ENCODE measurements around the gene NKX6-2. TPM values are rescaled to one million over a fixed set of nuclear protein-coding genes. Genes with fewer than 3 reads are reported as not detected.
A peak's percentile ranks its signal among the peaks of the same experiment; 100 is the strongest.

The NKX6-2 gene
- total RNA-seq, 1 donor from 2014 or later, result not detected

DNA sequence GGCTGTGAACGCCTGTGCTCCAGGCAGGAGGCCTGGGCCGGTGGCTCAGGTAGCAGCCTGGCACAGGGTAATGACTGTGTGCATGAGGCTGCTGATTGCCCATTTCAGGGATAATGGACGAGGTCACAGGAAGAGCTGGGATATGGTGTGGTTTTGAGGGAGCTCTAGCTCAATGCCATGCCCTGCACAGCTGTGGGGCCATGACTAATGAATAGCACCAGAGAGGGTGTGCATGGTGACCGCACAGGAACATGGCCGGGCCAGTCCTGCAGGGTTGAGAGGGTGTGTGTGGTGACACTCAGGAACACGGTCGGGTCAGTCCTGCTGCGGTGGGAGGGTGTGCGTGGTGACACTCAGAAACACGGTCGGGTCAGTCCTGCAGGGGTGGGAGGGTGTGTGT, 21.8 kb downstream of the NKX6-2 start:
- Mint-ChIP-seq H3K4me3 (ENCODE audit: unreplicated experiment) (no peak overlapping the region), H3K36me3 (ENCODE audit: low read depth, unreplicated experiment) (peaks cover 20% of the 10 kb centered on the region), H3K27me3 (ENCODE audit: low read depth, unreplicated experiment) (peaks cover 2% of the 10 kb centered on the region), H3K4me1 (ENCODE audit: low read depth, unreplicated experiment) (peaks cover 15% of the 10 kb centered on the region), H3K9me3 (ENCODE audit: unreplicated experiment) (peaks cover 7% of the 10 kb centered on the region), H3K27ac (ENCODE audit: unreplicated experiment) (peak overlapping the region; percentile 27)
- Histone ChIP-seq H3K4me2 (ENCODE audit: low read length) (no peak overlapping the region), H3K27me3 (ENCODE audit: insufficient read depth, low read length) (no peaks in the 10 kb centered on the region), H3K9me3 (ENCODE audit: insufficient read depth, low read depth, low read length) (no peaks in the 10 kb centered on the region), H3K4me3 (ENCODE audit: insufficient read depth, low read depth, low read length) (no peak overlapping the region), H3K36me3 (ENCODE audit: insufficient read depth, low read length) (no peaks in the 10 kb centered on the region), H3K4me1 (ENCODE audit: insufficient read depth, low read length) (no peaks in the 10 kb centered on the region), H2AFZ (ENCODE audit: low read depth, low read length) (no peak overlapping the region), H3K79me2 (ENCODE audit: insufficient read depth, low read length) (no peaks in the 10 kb centered on the region), H3K27ac (ENCODE audit: low read depth, low read length) (no peak overlapping the region), H4K20me1 (ENCODE audit: insufficient read depth, low read length) (peaks cover 12% of the 10 kb centered on the region), H3K9ac (ENCODE audit: low read length) (no peak overlapping the region)
- DNase-seq (ENCODE audit: low read depth) (no peak), FAIRE-seq (no peak)
- TF ChIP-seq, protein P1, sequence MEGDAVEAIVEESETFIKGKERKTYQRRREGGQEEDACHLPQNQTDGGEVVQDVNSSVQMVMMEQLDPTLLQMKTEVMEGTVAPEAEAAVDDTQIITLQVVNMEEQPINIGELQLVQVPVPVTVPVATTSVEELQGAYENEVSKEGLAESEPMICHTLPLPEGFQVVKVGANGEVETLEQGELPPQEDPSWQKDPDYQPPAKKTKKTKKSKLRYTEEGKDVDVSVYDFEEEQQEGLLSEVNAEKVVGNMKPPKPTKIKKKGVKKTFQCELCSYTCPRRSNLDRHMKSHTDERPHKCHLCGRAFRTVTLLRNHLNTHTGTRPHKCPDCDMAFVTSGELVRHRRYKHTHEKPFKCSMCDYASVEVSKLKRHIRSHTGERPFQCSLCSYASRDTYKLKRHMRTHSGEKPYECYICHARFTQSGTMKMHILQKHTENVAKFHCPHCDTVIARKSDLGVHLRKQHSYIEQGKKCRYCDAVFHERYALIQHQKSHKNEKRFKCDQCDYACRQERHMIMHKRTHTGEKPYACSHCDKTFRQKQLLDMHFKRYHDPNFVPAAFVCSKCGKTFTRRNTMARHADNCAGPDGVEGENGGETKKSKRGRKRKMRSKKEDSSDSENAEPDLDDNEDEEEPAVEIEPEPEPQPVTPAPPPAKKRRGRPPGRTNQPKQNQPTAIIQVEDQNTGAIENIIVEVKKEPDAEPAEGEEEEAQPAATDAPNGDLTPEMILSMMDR (IDR thresholded peaks at IDR 0.05; ENCODE audit: insufficient read depth, low read depth, low read length), result no peak
- TF ChIP-seq EZH2 (IDR thresholded peaks at IDR 0.05; ENCODE audit: insufficient read depth, low read length), result no peak

- Histone ChIP-seq H3K79me2 (ENCODE audit: insufficient read depth, low read length) (no peaks in the 10 kb centered on the region), H3K36me3 (ENCODE audit: insufficient read depth, low read length) (no peaks in the 10 kb centered on the region), H3K4me1 (ENCODE audit: insufficient read depth, low read length) (no peaks in the 10 kb centered on the region), H3K4me3 (ENCODE audit: insufficient read depth, low read depth, low read length) (no peak overlapping the region), H3K4me2 (ENCODE audit: low read length) (no peak overlapping the region), H3K27ac (ENCODE audit: low read depth, low read length) (no peak overlapping the region), H2AFZ (ENCODE audit: low read depth, low read length) (no peak overlapping the region), H3K27me3 (ENCODE audit: insufficient read depth, low read length) (no peaks in the 10 kb centered on the region), H3K9me3 (ENCODE audit: insufficient read depth, low read depth, low read length) (no peaks in the 10 kb centered on the region), H3K9ac (ENCODE audit: low read length) (no peak overlapping the region), H4K20me1 (ENCODE audit: insufficient read depth, low read length) (peaks cover 12% of the 10 kb centered on the region)
- H3K9me3 Mint-ChIP-seq (ENCODE audit: unreplicated experiment), result peaks cover 7% of the 10 kb centered on the region
- H3K27me3 Mint-ChIP-seq (ENCODE audit: low read depth, unreplicated experiment), result peaks cover 2% of the 10 kb centered on the region
- peaks cover 15% of the 10 kb centered on the region for H3K4me1 Mint-ChIP-seq (ENCODE audit: low read depth, unreplicated experiment)
- FAIRE-seq (no peak), DNase-seq (ENCODE audit: low read depth) (no peak)
- no peak overlapping the region for H3K27ac Mint-ChIP-seq (ENCODE audit: unreplicated experiment)
- TF ChIP-seq EZH2 (IDR thresholded peaks at IDR 0.05; ENCODE audit: insufficient read depth, low read length), result no peak
- TF ChIP-seq, protein P1 (IDR thresholded peaks at IDR 0.05; ENCODE audit: insufficient read depth, low read depth, low read length), result no peak
- no peak overlapping the region for H3K4me3 Mint-ChIP-seq (ENCODE audit: unreplicated experiment)
- peaks cover 22% of the 10 kb centered on the region for H3K36me3 Mint-ChIP-seq (ENCODE audit: low read depth, unreplicated experiment)
Measured at GRCh38 chr10:132763545-132763944, 22.4 kb downstream of the NKX6-2 start.

GRCh38 chr10:132762267-132762666, 23.7 kb downstream of the NKX6-2 start:
- H3K36me3 Mint-ChIP-seq (ENCODE audit: low read depth, unreplicated experiment), result peaks cover 21% of the 10 kb centered on the region
- H2AFZ ChIP-seq (ENCODE audit: low read depth, low read length), result no peak overlapping the region
- TF ChIP-seq, protein P1 (IDR thresholded peaks at IDR 0.05; ENCODE audit: insufficient read depth, low read depth, low read length), result no peak
- no peak for TF ChIP-seq EZH2 (IDR thresholded peaks at IDR 0.05; ENCODE audit: insufficient read depth, low read length)
- no peak overlapping the region for H3K4me3 ChIP-seq (ENCODE audit: insufficient read depth, low read depth, low read length)
- DNase-seq (ENCODE audit: low read depth), result peak; percentile 17
- H3K9me3 ChIP-seq (ENCODE audit: insufficient read depth, low read depth, low read length), result no peaks in the 10 kb centered on the region
- peaks cover 7% of the 10 kb centered on the region for H3K9me3 Mint-ChIP-seq (ENCODE audit: unreplicated experiment)
- no peaks in the 10 kb centered on the region for H3K27me3 ChIP-seq (ENCODE audit: insufficient read depth, low read length)
- H3K36me3 ChIP-seq (ENCODE audit: insufficient read depth, low read length), result no peaks in the 10 kb centered on the region
- H3K27me3 Mint-ChIP-seq (ENCODE audit: low read depth, unreplicated experiment), result peaks cover 2% of the 10 kb centered on the region
- H3K4me1 Mint-ChIP-seq (ENCODE audit: low read depth, unreplicated experiment), result peaks cover 15% of the 10 kb centered on the region
- H3K79me2 ChIP-seq (ENCODE audit: insufficient read depth, low read length), result no peaks in the 10 kb centered on the region
- peak overlapping the region; percentile 7 for H3K27ac Mint-ChIP-seq (ENCODE audit: unreplicated experiment)
- H4K20me1 ChIP-seq (ENCODE audit: insufficient read depth, low read length), result peaks cover 12% of the 10 kb centered on the region
- H3K4me1 ChIP-seq (ENCODE audit: insufficient read depth, low read length), result no peaks in the 10 kb centered on the region
- no peak overlapping the region for H3K27ac ChIP-seq (ENCODE audit: low read depth, low read length)
- no peak for FAIRE-seq
- H3K9ac ChIP-seq (ENCODE audit: low read length), result no peak overlapping the region
- no peak overlapping the region for H3K4me2 ChIP-seq (ENCODE audit: low read length)
- no peak overlapping the region for H3K4me3 Mint-ChIP-seq (ENCODE audit: unreplicated experiment)
